ENCODE results near the gene PRICKLE2. TPM values are rescaled to one million over a fixed set of nuclear protein-coding genes. Genes with fewer than 3 reads are reported as not detected.

The PRICKLE2 gene
- total RNA-seq, 1 experiment from 2014 or later, result 3.2 TPM

DNA sequence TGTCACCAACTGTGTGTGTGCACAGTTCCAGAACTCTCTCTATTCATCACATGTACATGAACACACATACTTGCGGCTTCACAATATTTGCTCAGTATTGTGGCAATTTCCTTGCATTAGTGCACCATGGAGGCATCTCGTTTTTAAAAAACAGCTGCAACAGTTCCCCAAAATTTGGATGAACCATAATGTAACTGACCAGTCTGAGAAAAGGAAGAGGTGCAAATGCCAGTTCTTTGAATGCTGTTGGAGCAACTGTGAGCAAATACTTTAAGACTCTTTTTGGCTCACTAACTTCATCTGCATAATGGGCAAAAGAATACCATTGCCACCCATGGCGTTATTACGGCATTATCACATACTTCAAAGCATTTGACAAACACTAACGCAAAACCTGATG lies 163.6 kb downstream of the PRICKLE2 start:
- DNase-seq, result no peak
- Histone ChIP-seq H2AK5ac (ENCODE audit: insufficient read length, low read length) (no peak overlapping the region), H2BK20ac (ENCODE audit: low read depth, low read length, poor library complexity, severe bottlenecking) (no peak overlapping the region), H3K9me3 (ENCODE audit: control insufficient read depth, low read depth, low read length) (no peaks in the 10 kb centered on the region), H3K56ac (ENCODE audit: insufficient read length, low read depth, low read length) (no peak overlapping the region), H2BK15ac (ENCODE audit: low read depth, low read length) (no peak overlapping the region), H3K4me2 (ENCODE audit: insufficient read depth, insufficient read length, low read length) (no peak overlapping the region), H4K91ac (ENCODE audit: insufficient read length, low read depth, low read length) (no peak overlapping the region), H4K8ac (replicated peaks; ENCODE audit: insufficient read length, low read depth, low read length) (no peak overlapping the region), H3K4me1 (ENCODE audit: insufficient read depth, low read length) (peaks cover 8% of the 10 kb centered on the region; the same call in 1 of the 2 replicates), H4K20me1 (ENCODE audit: control insufficient read depth, insufficient read depth, insufficient read length) (no peaks in the 10 kb centered on the region), H2BK5ac (ENCODE audit: insufficient read length, low read length) (no peak overlapping the region), H3T11ph (ENCODE audit: low read length) (no peak overlapping the region), H3K4ac (ENCODE audit: low read depth, low read length) (no peak overlapping the region), H3K79me1 (ENCODE audit: insufficient read depth, low read depth, low read length, poor library complexity, severe bottlenecking) (no peaks in the 10 kb centered on the region), H2BK120ac (ENCODE audit: low read depth, low read length, poor library complexity, severe bottlenecking) (no peak overlapping the region), H4K5ac (ENCODE audit: insufficient read length, low read depth, low read length) (no peak overlapping the region), H2AFZ (ENCODE audit: low read length) (no peak overlapping the region), H3K27ac (ENCODE audit: insufficient read length, low read depth, low read length) (no peak overlapping the region), H3K14ac (ENCODE audit: insufficient read depth, low read length) (no peak overlapping the region), H3K23me2 (ENCODE audit: insufficient read length, low read depth, low read length, poor library complexity, severe bottlenecking) (no peaks in the 10 kb centered on the region), H3K9ac (ENCODE audit: extremely low read depth, insufficient read length, low read length) (no peak overlapping the region), H3K79me2 (ENCODE audit: insufficient read depth, low read length) (no peaks in the 10 kb centered on the region), H3K27me3 (ENCODE audit: insufficient read depth, low read length) (0 out of 2 replicates have a peak, but pooled peaks cover 3% of the 10 kb centered on the region), H2BK12ac (ENCODE audit: insufficient read length, low read depth, low read length) (no peak overlapping the region), H3K23ac (ENCODE audit: insufficient read length, low read depth, low read length) (no peak overlapping the region), H3K18ac (ENCODE audit: insufficient read length, low read depth, low read length) (no peak overlapping the region)
- no peak overlapping the region for H3K4me3 Mint-ChIP-seq
- H3K27ac Mint-ChIP-seq, result no peak overlapping the region
- no CpG with 5 or more reads among the region's 5 CpGs for WGBS (ENCODE audit: extremely low coverage, insufficient read length, low lambda C conversion rate)
- H3K9me3 Mint-ChIP-seq, result no peaks in the 10 kb centered on the region; a peak in 1 of 5 replicates
- peaks cover 16% of the 10 kb centered on the region for H3K27me3 Mint-ChIP-seq (ENCODE audit: low read depth)
- H3K4me1 Mint-ChIP-seq, result peaks cover 33 to 38% of the 10 kb centered on the region in 2 experiments
- TF ChIP-seq, protein P1, sequence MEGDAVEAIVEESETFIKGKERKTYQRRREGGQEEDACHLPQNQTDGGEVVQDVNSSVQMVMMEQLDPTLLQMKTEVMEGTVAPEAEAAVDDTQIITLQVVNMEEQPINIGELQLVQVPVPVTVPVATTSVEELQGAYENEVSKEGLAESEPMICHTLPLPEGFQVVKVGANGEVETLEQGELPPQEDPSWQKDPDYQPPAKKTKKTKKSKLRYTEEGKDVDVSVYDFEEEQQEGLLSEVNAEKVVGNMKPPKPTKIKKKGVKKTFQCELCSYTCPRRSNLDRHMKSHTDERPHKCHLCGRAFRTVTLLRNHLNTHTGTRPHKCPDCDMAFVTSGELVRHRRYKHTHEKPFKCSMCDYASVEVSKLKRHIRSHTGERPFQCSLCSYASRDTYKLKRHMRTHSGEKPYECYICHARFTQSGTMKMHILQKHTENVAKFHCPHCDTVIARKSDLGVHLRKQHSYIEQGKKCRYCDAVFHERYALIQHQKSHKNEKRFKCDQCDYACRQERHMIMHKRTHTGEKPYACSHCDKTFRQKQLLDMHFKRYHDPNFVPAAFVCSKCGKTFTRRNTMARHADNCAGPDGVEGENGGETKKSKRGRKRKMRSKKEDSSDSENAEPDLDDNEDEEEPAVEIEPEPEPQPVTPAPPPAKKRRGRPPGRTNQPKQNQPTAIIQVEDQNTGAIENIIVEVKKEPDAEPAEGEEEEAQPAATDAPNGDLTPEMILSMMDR (conservative IDR thresholded peaks at IDR 0.05), result no peak
- no peaks in the 10 kb centered on the region for H3K36me3 Mint-ChIP-seq (ENCODE audit: insufficient read depth in 1 of 3, low read depth in 3 of 3)
